Inflammatory macrophage treated with lipopolysaccharide for 1 hour (primary cell): ENCODE results near the gene LMOD2.

Source experiments
- DNase-seq, 2 donors: peaks; one replicate each; pipeline ENCODE4 v3.0.0-alpha.2; 2020 to 2022

The LMOD2 gene

DNA sequence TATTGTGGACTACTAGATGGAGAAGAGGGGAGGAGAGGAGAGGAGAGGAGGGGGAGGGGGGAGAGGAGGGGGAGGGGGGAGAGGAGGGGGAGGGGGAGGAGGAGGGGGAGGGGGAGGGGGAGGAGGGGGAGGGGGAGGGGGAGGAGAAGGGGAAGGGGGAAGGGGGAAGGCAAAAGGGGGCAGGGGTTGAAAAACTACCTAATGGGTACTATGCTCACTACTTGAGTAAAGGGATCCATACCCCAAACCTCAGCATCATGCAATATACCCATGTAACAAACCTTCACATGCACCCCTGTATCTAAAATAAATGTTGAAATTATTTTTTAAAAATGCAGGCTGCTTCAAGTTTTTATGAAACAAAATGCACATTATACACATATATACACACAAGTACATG lies 15.1 kb upstream of the LMOD2 start:
- no peak for DNase-seq

DNA sequence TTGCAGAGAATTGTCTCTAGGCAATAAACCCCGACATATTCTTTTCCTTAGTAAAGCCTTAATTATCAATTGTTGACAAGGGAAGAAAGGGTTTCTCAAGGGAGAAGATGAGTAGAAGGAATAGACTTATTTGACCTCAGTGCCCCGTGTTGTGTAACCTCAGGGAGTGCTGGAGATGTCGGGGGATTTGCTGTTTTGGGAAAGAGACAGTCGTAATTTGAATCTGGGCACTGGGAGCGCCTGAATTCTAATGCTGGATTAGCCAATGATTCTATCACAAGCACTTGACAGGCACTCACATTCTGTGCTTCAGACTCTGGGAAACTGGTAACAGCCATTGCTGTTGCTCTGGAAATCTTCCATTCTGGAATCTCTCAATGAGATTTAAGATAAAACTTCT lies 13.8 kb upstream of the LMOD2 start:
- DNase-seq, result no peak

DNA sequence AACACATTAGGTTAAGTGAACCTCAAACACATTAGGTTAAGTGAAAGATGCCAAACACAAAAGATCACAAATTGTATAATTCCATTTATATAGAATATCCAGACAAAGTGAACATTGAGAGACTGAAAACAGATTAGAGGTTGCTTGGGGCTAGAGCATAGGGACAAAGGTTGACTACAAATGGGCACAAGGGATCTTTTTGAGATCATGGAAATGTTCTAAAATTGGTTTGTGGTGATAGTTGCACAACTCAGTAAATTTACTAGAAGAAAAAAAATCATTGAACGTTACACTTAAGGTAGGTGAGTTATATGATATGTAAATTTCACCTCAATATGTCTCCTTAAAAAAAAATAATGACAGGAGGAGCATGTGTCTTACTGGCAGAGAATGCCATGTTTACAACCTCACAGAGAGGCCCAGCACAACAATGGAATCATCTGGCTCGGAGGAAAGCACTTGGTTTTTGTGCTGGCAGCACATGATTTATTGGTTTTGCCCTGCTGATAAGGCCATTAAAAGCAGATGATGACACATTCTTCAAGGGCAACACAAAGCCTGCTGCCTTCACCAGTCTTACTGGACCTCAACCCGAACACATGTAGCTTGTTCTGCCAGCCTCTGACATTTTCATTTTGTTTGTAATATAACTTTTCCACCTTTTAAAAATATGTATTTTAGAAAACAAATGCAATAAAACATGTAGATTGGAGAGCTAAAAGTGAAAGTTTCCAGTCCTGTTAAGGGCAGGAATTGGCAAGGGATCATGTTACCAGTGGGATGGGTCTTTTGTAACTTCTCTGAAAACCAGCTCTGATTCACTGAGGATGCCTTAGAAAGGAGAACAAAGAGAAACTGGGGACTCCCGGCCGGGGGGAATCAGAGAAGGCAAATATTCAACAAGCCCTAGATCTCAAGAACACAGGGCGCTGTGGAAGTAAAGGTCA lies 11.9 kb upstream of the LMOD2 start:
- peak; percentile 10 to 41 for DNase-seq

DNA sequence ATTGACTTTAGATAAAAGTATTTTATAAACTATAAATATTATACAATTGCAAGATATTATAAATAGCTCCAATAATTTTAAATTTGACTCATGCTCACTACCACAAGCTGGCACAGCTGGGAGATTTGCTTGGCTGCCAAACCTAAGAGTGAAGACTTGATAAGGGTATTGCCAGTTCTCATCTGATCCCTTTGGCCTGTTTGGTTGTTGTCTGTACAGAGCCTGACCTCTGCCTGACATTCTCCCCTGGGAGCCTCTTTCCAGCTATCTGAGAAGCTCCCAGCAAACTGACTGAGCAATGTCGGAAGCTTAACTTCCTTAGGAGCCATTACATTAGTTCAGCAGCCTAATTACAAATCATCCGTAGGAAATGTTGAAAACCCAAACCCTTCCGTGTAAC lies 10.2 kb upstream of the LMOD2 start:
- DNase-seq, result no peak

DNA sequence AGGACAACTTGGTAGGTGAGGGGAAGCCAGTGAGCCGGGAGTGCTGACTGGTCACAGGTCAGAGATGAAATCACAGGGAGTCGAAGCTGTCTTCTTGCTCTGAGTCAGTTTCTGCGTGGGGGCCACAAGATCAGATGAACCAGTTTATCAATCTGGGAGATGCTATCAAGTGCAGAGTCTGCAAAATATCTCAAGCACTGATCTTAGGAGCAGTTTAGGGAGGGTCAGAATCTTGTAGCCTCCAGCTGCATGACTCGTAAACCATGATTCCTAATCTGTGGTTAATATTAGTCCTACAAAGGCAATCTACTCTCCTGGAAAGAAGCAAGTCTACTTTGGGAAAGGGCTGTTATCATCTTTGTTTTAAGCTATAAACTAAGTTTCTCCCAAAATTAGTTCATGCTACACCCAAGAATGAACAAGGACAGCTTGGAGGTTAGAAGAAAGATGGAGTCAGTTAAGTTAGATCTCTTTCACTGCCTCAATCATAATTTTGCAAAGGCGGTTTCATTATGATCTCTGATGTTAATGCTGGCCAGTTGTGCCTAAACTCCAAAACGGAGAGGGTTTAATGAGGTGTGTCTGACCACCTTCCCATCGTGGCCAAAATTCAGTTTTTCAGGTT lies 8.4 kb upstream of the LMOD2 start:
- DNase-seq, result no peak

DNA sequence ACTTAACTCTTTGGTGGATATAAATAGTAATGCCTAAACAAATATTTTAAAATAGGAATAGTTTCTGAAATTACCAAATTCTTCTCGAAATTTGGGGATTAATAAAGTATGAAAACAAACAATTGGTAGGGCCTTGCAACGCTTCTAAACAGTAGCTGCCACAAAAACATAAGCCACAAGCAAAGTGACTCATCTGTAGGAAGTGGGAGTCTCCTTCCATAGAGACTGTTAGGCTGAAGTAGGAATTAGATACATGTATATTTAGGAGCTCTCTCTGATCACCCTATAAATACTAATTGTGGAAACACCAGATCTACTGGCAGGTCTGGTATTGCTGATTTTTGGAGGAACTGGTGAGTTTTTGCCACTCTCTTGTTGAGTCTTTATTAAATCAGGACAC lies 5.7 kb upstream of the LMOD2 start:
- DNase-seq, result no peak

DNA sequence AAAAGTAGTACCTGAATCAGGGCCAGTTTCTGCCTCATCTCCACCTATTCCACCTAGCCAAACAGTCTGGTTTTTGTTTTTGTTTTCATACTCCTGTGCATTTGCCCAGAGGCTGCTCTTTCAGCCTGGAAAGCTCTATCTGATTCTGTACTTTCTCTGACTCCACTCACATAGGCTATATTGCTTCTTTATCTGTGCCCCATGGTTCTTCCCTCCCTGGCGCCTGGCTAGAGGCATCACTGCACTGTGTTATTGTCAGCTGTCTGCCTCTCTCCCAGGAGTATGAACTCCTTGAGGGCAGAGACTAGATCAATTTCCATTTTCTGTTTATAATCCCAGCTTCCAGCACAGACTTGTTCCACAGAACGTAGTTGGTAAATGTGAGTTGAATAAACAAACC lies 5.1 kb upstream of the LMOD2 start:
- DNase-seq, result no peak

DNA sequence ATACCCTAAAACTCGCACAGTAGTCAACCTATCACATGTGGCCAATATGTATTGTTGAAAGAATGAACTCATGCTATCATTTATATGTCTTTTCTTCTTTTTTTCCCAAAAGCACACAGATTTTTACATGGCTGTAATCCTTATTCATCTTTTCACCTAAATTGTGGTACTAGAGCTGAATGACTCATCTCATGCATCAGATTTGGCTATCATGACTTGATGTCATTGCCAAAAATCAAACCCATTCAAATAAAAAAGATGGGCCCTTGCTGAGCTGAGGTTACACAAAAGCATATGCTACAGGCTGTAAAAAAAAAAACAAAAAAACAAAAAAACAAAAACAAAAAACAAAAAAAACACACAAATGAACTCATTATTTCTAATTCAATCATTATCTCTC lies 3.3 kb upstream of the LMOD2 start:
- DNase-seq, result no peak

DNA sequence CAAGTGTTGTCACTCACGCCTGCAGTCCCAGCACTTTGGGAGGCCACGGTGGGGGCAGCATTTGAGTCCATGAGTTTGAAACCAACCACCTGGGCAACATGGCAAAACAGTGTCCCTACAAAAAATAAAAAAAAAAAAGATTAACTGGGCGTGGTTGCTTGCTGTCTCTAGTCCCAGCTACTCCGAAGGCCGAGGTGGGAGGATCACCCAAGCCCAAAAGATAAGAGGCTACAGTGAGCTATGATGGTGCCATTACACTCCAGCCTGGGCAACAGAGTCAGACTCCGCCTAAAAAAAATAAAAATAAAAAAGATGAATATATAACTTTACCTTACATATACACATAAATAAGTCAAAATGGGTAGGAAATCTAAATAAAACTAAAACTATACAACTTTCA lies 2.5 kb upstream of the LMOD2 start:
- no peak for DNase-seq

DNA sequence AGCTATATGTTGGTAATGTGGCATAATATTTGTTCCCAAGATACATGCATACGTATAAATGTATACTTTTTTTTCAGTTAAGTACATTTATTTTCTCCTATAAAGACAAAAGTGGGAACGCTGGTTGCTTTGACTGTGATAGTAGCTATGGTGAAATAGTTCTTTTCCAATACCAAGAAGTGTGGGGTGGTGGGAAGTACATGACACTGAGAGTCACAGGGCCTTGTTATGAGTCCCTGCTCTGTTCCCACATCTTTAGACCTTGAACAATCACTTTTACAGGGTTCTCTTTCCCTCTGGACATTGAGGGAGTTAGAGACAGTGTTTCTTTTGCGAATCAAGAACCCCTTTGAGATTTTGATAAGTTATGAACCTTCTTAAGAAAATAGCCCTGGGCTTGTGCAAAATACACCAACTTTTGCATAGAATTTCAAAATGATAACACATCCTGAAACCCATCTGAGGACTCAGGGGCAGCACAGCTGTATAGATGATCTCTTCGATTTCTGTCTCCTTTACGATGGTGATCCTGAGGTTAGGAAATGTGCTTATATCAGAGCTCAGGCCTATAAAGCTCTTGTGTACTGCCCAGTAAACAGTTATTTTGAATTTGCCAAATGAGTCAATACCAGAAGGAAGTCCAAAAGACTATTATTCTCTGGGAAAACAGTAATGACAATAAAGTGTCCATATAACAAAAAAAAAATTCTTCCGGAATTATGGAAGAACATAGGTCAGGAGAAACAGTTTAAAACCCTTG lies 1.1 kb downstream of the LMOD2 start:
- no peak for DNase-seq

DNA sequence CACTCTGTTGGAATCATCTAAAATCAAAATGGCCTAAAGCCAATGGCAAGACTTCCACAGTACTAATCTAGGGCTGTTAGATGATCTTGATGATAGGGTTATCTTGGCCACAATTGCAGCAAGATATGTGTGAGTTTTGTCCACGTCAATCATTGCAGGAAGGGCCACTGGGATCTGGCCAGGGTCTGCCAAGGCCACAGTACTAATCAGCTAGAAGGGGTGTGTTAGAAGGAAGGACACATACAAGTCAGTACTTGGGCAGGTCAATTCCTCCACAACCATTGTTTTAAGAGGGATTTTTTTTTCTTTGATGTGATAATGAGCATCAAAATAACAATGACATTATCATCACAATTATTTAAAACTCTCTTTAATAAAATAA lies 1.6 kb downstream of the LMOD2 start:
- DNase-seq, result no peak

DNA sequence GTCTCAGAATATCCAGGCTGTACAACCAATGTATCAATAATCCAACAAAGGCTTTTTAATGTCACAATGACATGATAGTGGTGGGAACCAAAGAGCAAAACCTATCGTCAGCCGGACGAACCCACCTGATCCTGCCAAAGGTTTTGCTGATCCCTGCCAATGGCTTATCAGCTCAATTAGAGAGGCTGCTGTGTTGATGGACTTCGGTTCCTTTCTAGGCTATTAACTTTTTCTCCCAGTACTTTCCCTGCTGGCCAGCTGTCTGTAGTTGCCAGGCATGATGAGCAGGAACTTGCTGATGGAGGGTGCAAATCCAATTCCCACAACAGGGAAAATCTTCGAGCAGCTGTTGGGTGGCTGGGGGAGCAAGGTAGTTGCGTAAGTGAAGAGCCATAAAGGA lies 2.4 kb downstream of the LMOD2 start:
- no peak for DNase-seq

DNA sequence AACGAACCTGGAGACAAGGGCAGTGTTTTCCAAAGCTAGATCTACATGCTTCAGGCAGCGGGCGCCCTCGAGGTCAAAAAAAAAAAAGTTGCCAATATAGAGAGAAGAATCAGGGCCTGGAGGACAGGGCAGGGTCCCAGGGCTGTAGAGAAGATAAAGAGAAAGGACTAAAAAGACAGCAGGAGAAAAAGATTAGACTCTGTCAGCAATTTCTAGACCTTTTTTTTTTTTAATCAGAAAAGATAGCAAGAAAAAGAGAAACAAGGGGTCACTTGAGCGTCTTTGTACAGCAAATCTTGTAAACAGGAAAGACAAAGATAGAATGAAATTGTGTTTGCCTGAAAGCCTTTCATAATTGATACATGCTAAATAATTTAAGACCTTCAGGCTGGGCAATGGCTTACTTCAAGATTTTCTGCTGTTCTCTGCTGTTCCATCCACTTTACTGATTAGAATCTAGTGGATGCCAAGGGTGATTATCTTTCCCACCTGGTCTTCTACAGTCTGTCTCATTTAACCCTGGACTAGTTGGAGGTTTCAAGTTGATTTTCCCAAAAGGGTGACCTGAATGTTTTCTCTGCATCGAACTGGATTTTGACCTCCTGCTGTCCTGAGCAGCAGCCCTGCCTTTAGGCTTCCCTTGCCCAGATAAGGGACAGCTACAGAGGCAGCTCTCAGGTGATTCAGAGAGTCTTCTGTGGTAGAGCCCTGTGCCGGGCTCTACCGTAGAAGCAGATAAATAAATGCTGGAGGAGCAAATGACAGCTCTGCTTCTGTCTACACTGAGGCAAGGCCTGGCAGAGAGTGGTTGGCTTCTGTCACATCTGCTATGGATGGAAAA lies 5.1 kb downstream of the LMOD2 start:
- no peak for DNase-seq

DNA sequence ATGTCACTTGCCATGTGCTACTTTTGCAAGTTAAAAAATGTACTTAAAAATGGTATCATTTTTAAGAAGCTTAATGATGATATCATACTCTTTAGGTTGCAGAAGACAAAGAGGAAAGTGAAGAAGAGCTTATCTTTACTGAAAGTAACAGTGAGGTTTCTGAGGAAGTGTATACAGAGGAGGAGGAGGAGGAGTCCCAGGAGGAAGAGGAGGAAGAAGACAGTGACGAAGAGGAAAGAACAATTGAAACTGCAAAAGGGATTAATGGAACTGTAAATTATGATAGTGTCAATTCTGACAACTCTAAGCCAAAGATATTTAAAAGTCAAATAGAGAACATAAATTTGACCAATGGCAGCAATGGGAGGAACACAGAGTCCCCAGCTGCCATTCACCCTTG lies 6.1 kb downstream of the LMOD2 start:
- no peak for DNase-seq

DNA sequence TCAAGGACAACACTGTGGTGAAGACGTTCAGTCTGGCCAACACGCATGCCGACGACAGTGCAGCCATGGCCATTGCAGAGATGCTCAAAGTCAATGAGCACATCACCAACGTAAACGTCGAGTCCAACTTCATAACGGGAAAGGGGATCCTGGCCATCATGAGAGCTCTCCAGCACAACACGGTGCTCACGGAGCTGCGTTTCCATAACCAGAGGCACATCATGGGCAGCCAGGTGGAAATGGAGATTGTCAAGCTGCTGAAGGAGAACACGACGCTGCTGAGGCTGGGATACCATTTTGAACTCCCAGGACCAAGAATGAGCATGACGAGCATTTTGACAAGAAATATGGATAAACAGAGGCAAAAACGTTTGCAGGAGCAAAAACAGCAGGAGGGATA lies 6.6 kb downstream of the LMOD2 start:
- no peak for DNase-seq

DNA sequence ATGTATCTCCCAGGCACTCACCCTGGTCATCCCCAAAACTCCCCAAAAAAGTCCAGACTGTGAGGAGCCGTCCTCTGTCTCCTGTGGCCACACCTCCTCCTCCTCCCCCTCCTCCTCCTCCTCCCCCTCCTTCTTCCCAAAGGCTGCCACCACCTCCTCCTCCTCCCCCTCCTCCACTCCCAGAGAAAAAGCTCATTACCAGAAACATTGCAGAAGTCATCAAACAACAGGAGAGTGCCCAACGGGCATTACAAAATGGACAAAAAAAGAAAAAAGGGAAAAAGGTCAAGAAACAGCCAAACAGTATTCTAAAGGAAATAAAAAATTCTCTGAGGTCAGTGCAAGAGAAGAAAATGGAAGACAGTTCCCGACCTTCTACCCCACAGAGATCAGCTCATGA lies 7.1 kb downstream of the LMOD2 start:
- DNase-seq, result no peak

DNA sequence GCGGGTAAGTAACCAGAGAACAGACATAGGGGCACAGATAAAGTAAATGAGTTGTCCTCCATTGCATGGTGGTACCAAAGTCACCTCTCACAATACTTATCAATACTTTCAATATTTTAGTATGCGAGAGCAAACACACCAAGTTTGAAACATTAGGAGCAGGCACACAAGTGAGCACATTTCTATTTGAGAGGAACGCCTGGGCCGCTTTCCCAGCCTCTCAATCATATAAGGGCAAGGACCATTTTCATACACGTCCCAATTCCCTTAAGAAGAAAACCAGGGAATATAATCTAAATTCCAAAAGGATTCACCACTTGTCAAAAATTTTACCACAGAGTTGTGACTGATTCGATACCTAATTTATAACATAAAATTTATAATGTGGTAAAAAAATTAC lies 7.5 kb downstream of the LMOD2 start:
- no peak for DNase-seq

DNA sequence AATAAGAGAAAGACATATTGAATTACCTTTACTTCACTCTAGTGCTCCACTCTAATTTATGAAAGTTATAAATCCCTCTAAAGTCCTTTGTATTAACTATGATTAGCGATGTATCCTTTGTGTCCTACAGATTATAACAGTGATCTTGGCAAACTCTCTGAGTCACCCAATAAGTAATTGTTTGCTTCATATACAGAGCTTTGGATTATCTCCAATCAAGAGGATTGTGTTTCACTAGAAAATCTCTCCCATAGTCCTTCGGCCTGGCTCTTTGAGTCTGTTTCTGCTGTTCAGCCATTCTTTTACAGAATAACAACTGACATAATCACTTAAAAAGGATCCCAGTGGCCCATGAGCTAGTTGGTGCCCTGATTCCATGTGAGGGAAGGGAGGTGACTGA lies 9.5 kb downstream of the LMOD2 start:
- no peak for DNase-seq

DNA sequence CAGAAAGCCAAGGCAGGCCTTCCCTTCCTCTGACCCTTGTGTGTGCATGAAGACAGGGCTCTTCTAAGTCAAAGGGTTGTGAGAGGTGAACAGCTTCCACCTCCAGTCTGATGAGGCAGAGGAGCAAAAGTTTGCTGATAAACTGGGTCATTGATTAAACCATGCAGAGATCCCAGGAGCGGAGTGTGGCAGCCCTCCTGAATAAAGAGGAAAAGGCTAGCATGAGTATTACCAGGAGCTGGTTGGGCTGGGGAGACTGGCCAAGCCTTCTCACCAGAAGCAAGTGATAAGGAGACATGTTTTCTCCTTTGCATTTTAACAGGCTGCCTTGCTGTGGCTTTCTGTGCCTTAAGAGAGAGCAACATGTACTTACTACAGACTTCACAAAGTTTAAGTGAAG lies 10.2 kb downstream of the LMOD2 start:
- DNase-seq, result no peak

DNA sequence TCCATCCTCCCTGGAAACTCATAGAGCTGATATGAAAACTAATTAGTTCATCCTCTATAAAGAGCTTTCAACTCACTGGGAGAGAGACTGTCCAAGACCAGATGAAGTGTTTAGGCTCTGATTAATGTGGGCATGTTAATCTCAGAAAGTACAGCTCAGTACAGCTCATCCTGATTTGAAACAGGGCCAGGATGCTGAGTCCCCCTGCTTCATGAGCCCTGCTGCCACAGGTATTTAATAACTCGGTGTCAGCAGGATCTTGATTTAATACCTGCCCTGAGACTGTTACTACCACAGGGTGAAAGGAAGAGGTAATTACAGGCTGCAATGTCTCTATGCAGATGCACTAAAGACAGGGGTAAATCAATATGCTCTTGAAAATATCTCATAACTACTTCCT lies 10.8 kb downstream of the LMOD2 start:
- DNase-seq, result no peak

DNA sequence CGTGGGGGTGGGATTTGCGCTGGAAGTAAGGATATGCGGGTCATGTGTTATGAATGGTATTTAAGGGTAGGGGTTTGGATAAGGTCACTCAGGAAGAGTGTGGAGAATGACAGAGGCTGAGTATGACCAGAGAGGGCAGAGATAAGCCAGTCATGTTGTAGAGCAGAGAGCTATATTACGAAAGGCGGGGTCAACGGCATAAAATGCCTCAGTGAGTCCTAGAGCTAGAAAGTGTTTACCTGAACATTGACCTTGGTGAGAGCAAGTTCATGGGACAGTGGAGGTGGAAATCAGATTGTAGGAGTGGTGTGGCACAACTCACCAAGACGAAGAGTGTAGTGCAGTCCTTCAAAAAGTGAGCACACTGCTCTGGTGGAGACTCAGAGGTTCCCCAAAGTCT lies 13.8 kb downstream of the LMOD2 start:
- no peak for DNase-seq

DNA sequence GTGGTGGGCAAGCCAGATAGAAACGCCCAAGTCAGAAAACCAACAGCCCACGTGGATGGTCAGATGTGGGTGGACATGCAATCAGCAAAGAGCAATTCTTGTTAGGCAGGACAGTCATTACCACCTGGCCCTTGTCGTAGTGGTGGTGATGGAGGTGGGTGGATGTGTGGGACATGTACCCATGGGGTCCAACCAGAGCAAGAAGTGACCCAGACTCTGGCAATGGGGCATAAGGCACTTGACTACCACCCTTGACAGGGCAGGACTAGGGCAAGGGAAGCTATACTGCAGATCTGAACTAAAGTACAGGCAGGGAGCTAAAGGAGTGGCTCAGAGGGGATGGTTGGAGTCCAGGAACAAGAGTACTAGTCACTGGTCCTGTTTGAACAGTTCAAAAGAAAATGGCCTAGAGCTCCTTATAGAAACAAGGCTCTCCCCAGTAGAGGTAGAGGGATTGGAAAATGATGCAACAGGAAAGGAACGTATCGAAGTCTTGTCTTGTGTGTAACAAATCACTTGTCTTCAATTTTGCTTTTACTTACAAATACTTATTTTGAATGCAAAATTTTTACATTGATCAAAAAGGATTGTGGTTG lies 17.6 kb downstream of the LMOD2 start:
- no peak for DNase-seq
